22Rv1 (cell line): ENCODE measurements around the gene UBB.

Experiments used
- H3K27ac ChIP-seq: fragments of 450-650 bp; 2 replicates; pipeline ENCODE4 v1.5.1; 2017
- ZFX ChIP-seq: fragments of 450-650 bp; IDR thresholded peaks from 2 replicates; pipeline ENCODE4 v1.6.1; 2017; ENCODE audit warnings: antibody characterized with exemption, borderline replicate concordance
- TF ChIP-seq, protein P1 (sequence below): fragments of 450-650 bp; IDR thresholded peaks from 2 replicates; pipeline ENCODE4 v1.5.1; 2017; ENCODE audit warnings: mild to moderate bottlenecking

Gene UBB

GRCh38 chr17:16380640-16381495, at the start of gene UBB:
UBB (plus strand) TSS chr17:16381091; CDS start chr17:16381908, 817 bp downstream.
- no peak for TF ChIP-seq ZFX
- TF ChIP-seq, protein P1, sequence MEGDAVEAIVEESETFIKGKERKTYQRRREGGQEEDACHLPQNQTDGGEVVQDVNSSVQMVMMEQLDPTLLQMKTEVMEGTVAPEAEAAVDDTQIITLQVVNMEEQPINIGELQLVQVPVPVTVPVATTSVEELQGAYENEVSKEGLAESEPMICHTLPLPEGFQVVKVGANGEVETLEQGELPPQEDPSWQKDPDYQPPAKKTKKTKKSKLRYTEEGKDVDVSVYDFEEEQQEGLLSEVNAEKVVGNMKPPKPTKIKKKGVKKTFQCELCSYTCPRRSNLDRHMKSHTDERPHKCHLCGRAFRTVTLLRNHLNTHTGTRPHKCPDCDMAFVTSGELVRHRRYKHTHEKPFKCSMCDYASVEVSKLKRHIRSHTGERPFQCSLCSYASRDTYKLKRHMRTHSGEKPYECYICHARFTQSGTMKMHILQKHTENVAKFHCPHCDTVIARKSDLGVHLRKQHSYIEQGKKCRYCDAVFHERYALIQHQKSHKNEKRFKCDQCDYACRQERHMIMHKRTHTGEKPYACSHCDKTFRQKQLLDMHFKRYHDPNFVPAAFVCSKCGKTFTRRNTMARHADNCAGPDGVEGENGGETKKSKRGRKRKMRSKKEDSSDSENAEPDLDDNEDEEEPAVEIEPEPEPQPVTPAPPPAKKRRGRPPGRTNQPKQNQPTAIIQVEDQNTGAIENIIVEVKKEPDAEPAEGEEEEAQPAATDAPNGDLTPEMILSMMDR = peak; percentile 10; the same call in 1 of the 2 replicates
- H3K27ac ChIP-seq = peak within 1 kb of the TSS; percentile 84

DNA sequence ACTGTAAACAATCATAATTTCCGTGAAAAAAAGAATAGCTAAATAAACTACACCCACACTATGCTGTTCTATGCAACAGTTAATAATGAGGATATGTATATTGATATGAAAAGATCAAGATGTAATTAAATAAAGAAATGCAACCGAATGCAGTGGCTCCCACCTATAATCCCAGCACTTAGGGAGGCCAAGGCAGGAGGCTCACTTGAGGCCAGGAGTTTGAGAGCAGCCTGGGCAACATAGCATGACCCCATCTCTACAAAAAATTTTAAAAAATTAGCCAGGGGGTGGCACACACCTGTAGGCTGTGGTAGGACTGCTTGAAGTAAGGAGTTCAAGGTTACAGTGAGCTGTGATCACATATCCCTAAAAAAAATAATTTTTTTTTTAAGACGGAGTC, 42.5 kb upstream of the UBB start:
- no peak for TF ChIP-seq ZFX
- TF ChIP-seq, protein P1 = no peak
- no peak overlapping the region for H3K27ac ChIP-seq

DNA sequence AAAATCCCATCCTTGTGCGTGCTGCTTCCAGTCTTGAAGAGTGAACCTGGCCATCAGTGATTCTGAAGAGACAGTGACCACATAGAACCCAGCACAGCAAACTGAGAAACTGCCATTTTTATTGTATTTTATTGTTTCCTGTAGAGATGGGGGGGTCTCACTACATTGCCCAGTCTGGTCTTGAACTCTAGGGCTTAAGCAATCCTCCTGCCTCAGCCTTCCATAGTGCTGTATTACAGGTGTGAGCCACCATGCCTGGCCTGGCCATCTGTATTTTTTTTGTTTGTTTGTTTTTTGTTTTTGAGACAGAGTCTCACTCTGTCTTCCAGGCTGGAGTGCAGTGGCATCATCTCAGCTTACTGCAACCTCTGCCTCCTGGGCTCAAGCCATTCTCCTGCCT, 41.5 kb upstream of the UBB start:
- TF ChIP-seq, protein P1 = no peak
- no peak for TF ChIP-seq ZFX
- peak overlapping the region; percentile 53 for H3K27ac ChIP-seq

GRCh38 chr17:16339959-16340358, 40.9 kb upstream of the UBB start:
- TF ChIP-seq, protein P1 = no peak
- no peak for TF ChIP-seq ZFX
- peak overlapping the region; percentile 53 for H3K27ac ChIP-seq

DNA sequence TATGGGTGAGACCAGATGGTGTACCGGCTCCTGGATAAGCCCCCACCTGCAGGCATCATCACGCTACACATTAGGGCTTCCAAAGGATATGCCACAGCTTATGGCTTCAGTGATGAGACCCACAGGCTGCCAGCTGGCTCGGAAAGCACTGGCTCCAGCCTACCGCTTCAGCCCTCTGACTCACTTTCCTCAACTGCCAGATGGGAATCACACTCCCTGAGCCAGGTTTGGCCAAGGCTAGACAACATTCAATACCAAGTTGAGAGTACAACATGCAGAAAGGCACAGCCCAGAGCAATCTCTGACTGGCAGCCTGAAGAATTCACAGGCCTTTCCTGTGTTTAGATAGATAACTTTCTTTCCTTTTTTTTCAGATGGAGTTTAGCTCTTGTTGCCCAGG, 37.9 kb upstream of the UBB start:
- TF ChIP-seq, protein P1 = no peak
- TF ChIP-seq ZFX = no peak
- H3K27ac ChIP-seq = no peak overlapping the region

DNA sequence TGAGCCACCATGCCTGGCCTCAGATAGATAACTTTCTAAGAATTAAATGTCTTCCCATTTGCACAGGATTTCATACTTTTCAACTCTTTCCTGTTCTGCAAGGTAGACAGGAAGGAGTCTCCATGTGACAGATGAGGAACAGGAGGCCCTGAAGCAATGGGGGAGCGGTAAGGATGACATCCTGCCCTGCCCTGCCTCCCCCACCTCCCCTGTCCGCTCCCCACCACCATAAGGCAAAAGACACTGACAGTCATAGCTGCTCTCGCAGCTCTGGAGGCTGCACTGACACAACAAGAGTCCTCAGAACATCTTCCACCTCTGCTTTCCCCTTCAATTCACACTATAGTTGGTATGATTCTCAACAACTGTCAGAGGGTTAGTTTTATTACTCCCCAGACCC, 37.3 kb upstream of the UBB start:
- no peak overlapping the region for H3K27ac ChIP-seq
- TF ChIP-seq, protein P1 = no peak
- no peak for TF ChIP-seq ZFX

- no peak overlapping the region for H3K27ac ChIP-seq
- no peak for TF ChIP-seq ZFX
- TF ChIP-seq, protein P1 = no peak
These were observed 35.3 kb upstream of the UBB start for GRCh38 chr17:16345565-16345964.
